ENCODE data around the gene CCT8L2.
"Not testable (repeated sequence)": the region's sequence is repeated elsewhere in the genome, so short reads cannot be mapped to it uniquely, and the experiment has no call there.

CCT8L2 gene

GRCh38 chr22:16563555-16564520 lies 28.8 kb downstream of the CCT8L2 start:
- Histone ChIP-seq H3K27me3 (ENCODE audit: control insufficient read depth in 1 of 2, insufficient read depth in 2 of 2, low read length in 2 of 2) (no peaks in the 10 kb centered on the region), H3K9me3 (ENCODE audit: low read length) (no peaks in the 10 kb centered on the region), H3K4me3 (ENCODE audit: low read depth in 1 of 2, low read length in 2 of 2) (no peak overlapping the region), H3K36me3 (ENCODE audit: insufficient read depth, low read length) (no peaks in the 10 kb centered on the region), H3K9ac (ENCODE audit: low read length) (no peak overlapping the region), H3K4me1 (ENCODE audit: insufficient read depth, low read length) (no peaks in the 10 kb centered on the region), H3K27ac (ENCODE audit: low read depth, low read length) (no peak overlapping the region)

GRCh38 chr22:16562711-16563554 lies 29.7 kb downstream of the CCT8L2 start:
- no peaks in the 10 kb centered on the region for H3K9me3 ChIP-seq (ENCODE audit: low read length)
- no peaks in the 10 kb centered on the region for H3K27me3 ChIP-seq (ENCODE audit: control insufficient read depth in 1 of 2, insufficient read depth in 2 of 2, low read length in 2 of 2)
- no peak overlapping the region for H3K27ac ChIP-seq (ENCODE audit: low read depth, low read length)
- no peaks in the 10 kb centered on the region for H3K36me3 ChIP-seq (ENCODE audit: insufficient read depth, low read length)
- no peak overlapping the region for H3K4me3 ChIP-seq (ENCODE audit: low read depth in 1 of 2, low read length in 2 of 2)
- H3K9ac ChIP-seq (ENCODE audit: low read length): no peak overlapping the region
- H3K4me1 ChIP-seq (ENCODE audit: insufficient read depth, low read length): no peaks in the 10 kb centered on the region

- not testable (repeated sequence) for H3K27me3 ChIP-seq (ENCODE audit: control insufficient read depth in 1 of 2, insufficient read depth in 2 of 2, low read length in 2 of 2); H3K4me1 ChIP-seq (ENCODE audit: insufficient read depth, low read length); H3K27ac ChIP-seq (ENCODE audit: low read depth, low read length); H3K9me3 ChIP-seq (ENCODE audit: low read length); H3K4me3 ChIP-seq (ENCODE audit: low read depth in 1 of 2, low read length in 2 of 2); H3K9ac ChIP-seq (ENCODE audit: low read length); H3K36me3 ChIP-seq (ENCODE audit: insufficient read depth, low read length)
Measured at GRCh38 chr22:16561093-16561658, 31.4 kb downstream of the CCT8L2 start.

- not testable (repeated sequence) for H3K27me3 ChIP-seq (ENCODE audit: control insufficient read depth in 1 of 2, insufficient read depth in 2 of 2, low read length in 2 of 2); H3K27ac ChIP-seq (ENCODE audit: low read depth, low read length); H3K4me1 ChIP-seq (ENCODE audit: insufficient read depth, low read length); H3K9ac ChIP-seq (ENCODE audit: low read length); H3K36me3 ChIP-seq (ENCODE audit: insufficient read depth, low read length); H3K4me3 ChIP-seq (ENCODE audit: low read depth in 1 of 2, low read length in 2 of 2); H3K9me3 ChIP-seq (ENCODE audit: low read length)
Measured at GRCh38 chr22:16560651-16561050, 32.0 kb downstream of the CCT8L2 start.

GRCh38 chr22:16559996-16560395 lies 32.6 kb downstream of the CCT8L2 start:
- H3K9ac ChIP-seq (ENCODE audit: low read length); H3K27ac ChIP-seq (ENCODE audit: low read depth, low read length); H3K9me3 ChIP-seq (ENCODE audit: low read length); H3K27me3 ChIP-seq (ENCODE audit: control insufficient read depth in 1 of 2, insufficient read depth in 2 of 2, low read length in 2 of 2); H3K36me3 ChIP-seq (ENCODE audit: insufficient read depth, low read length); H3K4me3 ChIP-seq (ENCODE audit: low read depth in 1 of 2, low read length in 2 of 2); H3K4me1 ChIP-seq (ENCODE audit: insufficient read depth, low read length): not testable (repeated sequence)

- no peak overlapping the region for H3K4me3 ChIP-seq (ENCODE audit: low read depth in 1 of 2, low read length in 2 of 2)
- no peaks in the 10 kb centered on the region for H3K4me1 ChIP-seq (ENCODE audit: insufficient read depth, low read length)
- H3K27me3 ChIP-seq (ENCODE audit: control insufficient read depth in 1 of 2, insufficient read depth in 2 of 2, low read length in 2 of 2): no peaks in the 10 kb centered on the region
- no peaks in the 10 kb centered on the region for H3K9me3 ChIP-seq (ENCODE audit: low read length)
- no peak overlapping the region for H3K9ac ChIP-seq (ENCODE audit: low read length)
- no peak overlapping the region for H3K27ac ChIP-seq (ENCODE audit: low read depth, low read length)
- no peaks in the 10 kb centered on the region for H3K36me3 ChIP-seq (ENCODE audit: insufficient read depth, low read length)
Measured at GRCh38 chr22:16559056-16559955, 33.3 kb downstream of the CCT8L2 start.

GRCh38 chr22:16558376-16558945 lies 34.1 kb downstream of the CCT8L2 start:
- not testable (repeated sequence) for H3K9me3 ChIP-seq (ENCODE audit: low read length); H3K9ac ChIP-seq (ENCODE audit: low read length); H3K27ac ChIP-seq (ENCODE audit: low read depth, low read length); H3K36me3 ChIP-seq (ENCODE audit: insufficient read depth, low read length); H3K27me3 ChIP-seq (ENCODE audit: control insufficient read depth in 1 of 2, insufficient read depth in 2 of 2, low read length in 2 of 2); H3K4me3 ChIP-seq (ENCODE audit: low read depth in 1 of 2, low read length in 2 of 2); H3K4me1 ChIP-seq (ENCODE audit: insufficient read depth, low read length)

- not testable (repeated sequence) for H3K4me1 ChIP-seq (ENCODE audit: insufficient read depth, low read length); H3K27ac ChIP-seq (ENCODE audit: low read depth, low read length); H3K36me3 ChIP-seq (ENCODE audit: insufficient read depth, low read length); H3K4me3 ChIP-seq (ENCODE audit: low read depth in 1 of 2, low read length in 2 of 2); H3K9ac ChIP-seq (ENCODE audit: low read length); H3K27me3 ChIP-seq (ENCODE audit: control insufficient read depth in 1 of 2, insufficient read depth in 2 of 2, low read length in 2 of 2); H3K9me3 ChIP-seq (ENCODE audit: low read length)
Measured at GRCh38 chr22:16557511-16557910, 35.1 kb downstream of the CCT8L2 start.

- not testable (repeated sequence) for H3K27ac ChIP-seq (ENCODE audit: low read depth, low read length); H3K36me3 ChIP-seq (ENCODE audit: insufficient read depth, low read length); H3K4me1 ChIP-seq (ENCODE audit: insufficient read depth, low read length); H3K27me3 ChIP-seq (ENCODE audit: control insufficient read depth in 1 of 2, insufficient read depth in 2 of 2, low read length in 2 of 2); H3K9ac ChIP-seq (ENCODE audit: low read length); H3K9me3 ChIP-seq (ENCODE audit: low read length); H3K4me3 ChIP-seq (ENCODE audit: low read depth in 1 of 2, low read length in 2 of 2)
Measured at GRCh38 chr22:16555077-16555994, 37.3 kb downstream of the CCT8L2 start.

- not testable (repeated sequence) for H3K36me3 ChIP-seq (ENCODE audit: insufficient read depth, low read length); H3K9me3 ChIP-seq (ENCODE audit: low read length); H3K4me1 ChIP-seq (ENCODE audit: insufficient read depth, low read length); H3K4me3 ChIP-seq (ENCODE audit: low read depth in 1 of 2, low read length in 2 of 2); H3K27me3 ChIP-seq (ENCODE audit: control insufficient read depth in 1 of 2, insufficient read depth in 2 of 2, low read length in 2 of 2); H3K27ac ChIP-seq (ENCODE audit: low read depth, low read length); H3K9ac ChIP-seq (ENCODE audit: low read length)
Measured at GRCh38 chr22:16543310-16543709, 49.3 kb downstream of the CCT8L2 start.

All from muscle layer of colon (tissue), 2 donors.